C4-2B (cell line): Measurements from ENCODE around the gene TAOK1.

Experiments
- H3K27ac ChIP-seq: fragments of 450-650 bp; 2 replicates; pipeline ENCODE4 v1.5.1; 2017
- CTCF ChIP-seq: fragments of 450-650 bp; conservative IDR thresholded peaks from 2 replicates; pipeline ENCODE4 v1.5.1; 2017; ENCODE audit warnings: mild to moderate bottlenecking
- ZFX ChIP-seq: fragments of 450-650 bp; IDR thresholded peaks from 2 replicates; pipeline ENCODE4 v1.6.1; 2017

The TAOK1 gene

GRCh38 chr17:29582772-29583171 lies 192.6 kb downstream of the TAOK1 start:
- TF ChIP-seq ZFX = no peak
- no peak for TF ChIP-seq CTCF
- H3K27ac ChIP-seq = no peak overlapping the region

- TF ChIP-seq CTCF (no peak), ZFX (no peak)
- no peak overlapping the region for H3K27ac ChIP-seq
These were observed 193.4 kb downstream of the TAOK1 start for GRCh38 chr17:29583324-29584248.

- TF ChIP-seq CTCF = no peak
- no peak for TF ChIP-seq ZFX
- no peak overlapping the region for H3K27ac ChIP-seq
These were observed 194.4 kb downstream of the TAOK1 start for GRCh38 chr17:29584452-29585079.

GRCh38 chr17:29585080-29585751 lies 195.1 kb downstream of the TAOK1 start:
- no peak for TF ChIP-seq ZFX
- peak; percentile 21 for TF ChIP-seq CTCF
- H3K27ac ChIP-seq = no peak overlapping the region

- TF ChIP-seq ZFX (no peak), CTCF (no peak)
- no peak overlapping the region; the same call in 1 of the 2 replicates for H3K27ac ChIP-seq
These were observed 196.7 kb downstream of the TAOK1 start for GRCh38 chr17:29586676-29587469.

GRCh38 chr17:29587591-29587990 lies 197.4 kb downstream of the TAOK1 start:
- H3K27ac ChIP-seq = peak overlapping the region; percentile 89; the same call in 1 of the 2 replicates
- TF ChIP-seq ZFX (no peak), CTCF (no peak)
